Measurements from ENCODE around the gene RABGAP1L.
"Not testable (repeated sequence)": the region's sequence is repeated elsewhere in the genome, so short reads cannot be mapped to it uniquely, and the experiment has no call there.

RABGAP1L gene

DNA sequence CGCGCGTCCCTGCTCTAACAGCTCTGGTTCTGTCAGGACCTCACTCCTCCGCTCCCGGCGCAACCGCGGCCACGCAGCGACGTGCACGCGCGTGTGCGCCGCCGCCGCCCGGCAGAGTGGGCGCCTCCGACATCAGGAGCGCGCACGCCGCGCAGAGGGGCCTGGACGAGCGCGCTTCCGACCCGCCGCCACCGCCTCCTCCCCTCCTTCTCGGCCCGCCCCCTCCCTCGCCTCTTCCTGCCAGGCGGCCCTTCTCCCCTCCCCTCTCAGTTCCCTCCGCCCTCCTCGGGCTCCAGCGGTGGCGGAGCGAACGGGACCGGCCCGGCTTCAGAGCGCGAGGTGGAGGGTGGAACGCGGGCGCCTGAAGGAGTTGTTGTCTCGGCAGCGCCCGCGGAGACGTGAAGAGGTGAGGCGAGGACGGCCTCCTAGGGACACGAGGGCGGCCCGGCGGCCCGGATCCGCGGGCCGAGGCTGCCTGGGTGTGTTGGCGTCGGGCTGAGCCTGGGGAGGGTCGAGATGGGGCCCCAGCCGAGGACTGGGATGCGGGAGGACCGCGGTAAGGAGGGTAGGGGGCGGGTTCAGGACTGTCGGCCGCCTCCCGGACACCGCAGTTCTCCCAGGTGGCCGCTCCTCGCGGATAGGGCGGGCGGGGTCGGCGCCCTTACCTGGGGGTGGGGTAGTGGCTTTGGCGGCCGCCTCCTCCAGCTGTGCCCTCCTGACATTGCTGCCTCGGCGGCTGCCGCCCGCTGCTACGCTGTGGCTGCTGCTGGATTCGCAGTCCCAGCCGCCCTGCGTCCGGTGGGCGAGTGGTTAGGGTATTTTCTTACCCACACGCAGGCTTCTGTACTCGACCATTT lies at the start of gene RABGAP1L:
Gene RABGAP1L (plus strand): TSS at position 269 of the 857 bp plus-strand sequence.
- peak; percentile 94 for DNase-seq

DNA sequence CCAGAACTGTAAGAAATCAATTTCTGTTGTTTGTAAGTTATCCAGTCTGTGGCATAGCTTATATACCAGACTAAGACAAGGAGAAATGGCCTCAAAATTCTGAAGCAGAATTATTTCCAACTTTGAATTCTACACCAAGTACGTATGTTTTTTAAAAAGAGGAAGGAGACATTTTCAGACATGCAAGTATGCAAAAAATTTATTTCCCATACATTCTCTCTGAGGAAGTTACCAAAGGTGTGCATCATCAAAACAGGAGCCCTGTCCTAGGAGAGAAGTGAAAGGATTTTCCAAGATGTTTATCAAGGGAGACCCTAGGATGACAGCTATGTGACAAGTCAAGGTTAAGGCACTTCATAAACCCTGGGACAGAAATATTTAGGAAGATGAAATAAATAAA lies 49.3 kb upstream of the RABGAP1L start:
- DNase-seq: no peak

GRCh38 chr1:174112489-174113162 lies 46.7 kb upstream of the RABGAP1L start:
- DNase-seq: no peak

- DNase-seq: no peak
These were observed 45.2 kb upstream of the RABGAP1L start for GRCh38 chr1:174114106-174114505.

DNA sequence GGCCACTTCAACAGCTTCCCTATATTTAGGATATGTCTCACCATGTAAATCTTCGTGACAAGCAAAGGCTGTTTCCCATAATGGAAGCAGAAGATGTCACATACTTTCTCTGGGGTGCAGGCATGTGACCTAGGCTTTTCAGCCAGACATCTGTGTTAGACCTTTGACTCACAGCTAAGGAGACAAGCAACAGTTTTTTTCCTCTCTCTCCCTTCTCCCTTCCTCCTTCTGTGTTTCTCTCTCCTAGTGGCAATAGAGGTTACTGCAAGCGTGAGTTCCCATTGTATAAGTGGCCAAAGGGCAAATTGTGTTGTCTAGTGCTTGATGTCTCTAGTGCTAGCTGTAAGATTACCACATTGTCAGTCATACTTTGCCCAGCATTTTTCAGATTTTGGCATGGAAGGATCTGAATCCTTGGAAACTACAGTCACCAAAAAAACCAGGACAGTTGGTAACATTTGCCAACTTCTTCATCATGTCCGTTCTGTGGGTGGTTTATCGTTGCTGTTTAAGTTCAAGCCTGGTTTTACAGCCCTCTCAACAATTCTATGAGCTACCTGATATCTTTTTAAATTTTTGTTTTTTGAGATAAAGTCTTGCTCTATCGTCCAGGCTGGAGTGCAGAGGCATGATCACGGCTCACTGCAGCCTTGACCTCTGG lies 44.4 kb upstream of the RABGAP1L start:
- DNase-seq: peak; percentile 53

DNA sequence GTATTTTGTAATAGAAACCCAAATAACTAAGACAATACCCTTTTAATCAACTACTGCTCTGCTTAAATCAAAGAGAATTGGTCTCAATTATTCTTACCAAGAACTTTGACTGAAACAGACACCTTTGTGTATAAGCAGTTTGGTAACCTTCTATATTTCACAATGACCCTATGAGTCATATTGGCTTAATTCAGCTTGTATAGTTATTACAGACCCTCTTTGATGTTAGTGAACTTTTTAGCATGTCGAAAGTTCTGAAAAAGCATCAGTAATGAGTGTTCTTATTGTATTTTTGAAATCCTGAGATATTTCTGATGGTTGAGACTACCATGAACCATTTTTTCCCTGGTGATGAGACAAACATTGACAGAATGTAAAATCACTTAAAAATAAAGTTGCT lies 43.3 kb upstream of the RABGAP1L start:
- no peak for DNase-seq

- no peak for DNase-seq
These were observed 40.6 kb upstream of the RABGAP1L start for GRCh38 chr1:174118751-174119150.

GRCh38 chr1:174122318-174122717 lies 37.0 kb upstream of the RABGAP1L start:
- not testable (repeated sequence) for DNase-seq

- no peak for DNase-seq
These were observed 35.5 kb upstream of the RABGAP1L start for GRCh38 chr1:174123843-174124242.

DNA sequence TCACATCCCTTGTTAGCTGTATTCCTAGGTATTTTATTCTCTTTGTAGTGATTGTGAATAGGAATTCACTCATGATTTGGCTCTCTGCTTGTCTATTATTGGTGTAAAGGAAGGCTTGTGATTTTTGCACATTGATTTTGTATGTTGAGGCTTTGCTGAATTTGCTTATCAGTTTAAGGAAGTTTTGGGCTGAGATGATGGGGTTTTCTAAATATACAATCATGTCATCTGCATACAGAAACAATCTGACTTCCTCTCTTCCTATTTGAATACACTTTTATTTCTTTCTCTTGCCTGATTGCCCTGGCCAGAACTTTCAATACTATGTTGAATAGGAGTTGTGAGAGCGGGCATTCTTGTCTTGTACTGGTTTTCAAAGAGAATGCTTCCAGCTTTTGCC lies 32.1 kb upstream of the RABGAP1L start:
- not testable (repeated sequence) for DNase-seq

DNA sequence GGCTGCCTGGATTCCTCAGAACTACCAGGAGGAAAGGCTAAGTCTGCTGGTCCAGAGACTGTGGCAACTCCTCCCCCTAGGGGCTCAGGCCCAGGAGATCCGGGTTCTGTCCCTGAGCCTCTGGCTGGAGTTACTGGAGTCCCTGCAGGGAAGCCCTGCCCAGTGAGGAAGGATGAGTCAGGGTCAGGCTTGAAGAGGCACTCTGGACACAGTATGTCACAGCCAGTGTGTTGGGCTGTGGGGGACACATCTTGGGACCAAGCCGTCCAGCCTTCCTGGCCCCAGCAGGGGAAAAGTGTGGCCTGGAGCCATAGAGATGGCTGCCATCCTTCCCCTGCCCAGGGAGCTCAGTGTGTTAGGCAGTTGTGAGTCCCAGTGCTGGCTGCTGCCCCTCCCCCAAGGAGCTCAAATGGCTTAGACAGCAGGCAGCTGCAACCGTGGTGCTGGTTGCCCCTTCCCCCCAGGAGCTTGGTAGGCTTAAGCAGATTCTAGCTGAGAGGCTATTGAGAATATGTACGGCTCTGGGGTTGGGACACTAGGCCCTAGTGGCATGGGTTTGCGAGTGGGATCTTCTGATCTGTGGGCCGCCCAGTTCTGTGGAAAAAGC lies 28.2 kb upstream of the RABGAP1L start:
- DNase-seq: no peak

DNA sequence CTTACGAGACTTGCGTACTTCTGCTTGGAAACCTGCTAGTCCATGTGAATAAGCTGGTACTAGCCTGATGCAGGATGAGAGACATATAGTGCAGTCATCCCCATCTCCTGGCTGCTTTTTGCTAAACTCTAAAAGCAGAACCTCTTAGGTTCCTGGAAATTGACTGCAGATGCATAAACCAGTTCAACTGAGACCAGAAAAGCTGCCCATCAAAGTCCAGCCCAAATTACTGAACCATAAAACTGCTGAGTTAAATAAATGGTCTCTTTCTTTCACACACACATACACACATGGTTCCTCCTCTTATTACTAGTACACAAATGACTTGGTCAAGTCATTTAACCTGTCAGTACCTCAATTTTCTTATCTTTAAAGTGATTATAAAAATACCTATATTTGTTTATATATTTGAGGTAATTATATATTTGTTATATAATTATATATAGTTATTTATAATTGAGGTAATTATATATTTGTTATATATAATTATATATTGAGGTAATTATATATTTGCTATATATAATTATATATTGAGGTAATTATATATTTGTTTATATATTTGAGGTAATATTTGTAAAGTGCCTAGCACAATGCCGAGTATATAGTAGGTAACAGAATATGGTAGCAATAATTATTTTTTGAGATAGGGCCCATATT lies 25.2 kb upstream of the RABGAP1L start:
- no peak for DNase-seq

- no peak for DNase-seq
These were observed 24.1 kb upstream of the RABGAP1L start for GRCh38 chr1:174135211-174135610.

DNA sequence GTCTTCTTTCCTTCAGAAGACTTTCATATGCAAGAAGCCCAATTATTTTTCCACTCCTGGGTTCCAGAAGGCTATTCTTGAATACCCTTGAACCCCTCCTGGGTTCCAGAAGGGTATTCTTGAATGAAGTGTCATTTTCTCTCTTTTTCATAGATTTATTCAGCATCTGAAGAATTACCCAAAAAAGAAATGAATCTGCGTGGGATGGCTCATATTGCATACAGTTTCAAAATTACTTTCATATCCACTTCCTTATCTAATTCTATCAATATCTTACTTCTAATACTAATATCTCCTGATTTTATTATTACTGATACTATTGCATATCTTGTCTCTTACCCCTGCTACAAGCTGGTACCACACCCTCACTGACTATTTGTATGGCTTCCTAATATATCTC lies 22.6 kb upstream of the RABGAP1L start:
- no peak for DNase-seq

DNA sequence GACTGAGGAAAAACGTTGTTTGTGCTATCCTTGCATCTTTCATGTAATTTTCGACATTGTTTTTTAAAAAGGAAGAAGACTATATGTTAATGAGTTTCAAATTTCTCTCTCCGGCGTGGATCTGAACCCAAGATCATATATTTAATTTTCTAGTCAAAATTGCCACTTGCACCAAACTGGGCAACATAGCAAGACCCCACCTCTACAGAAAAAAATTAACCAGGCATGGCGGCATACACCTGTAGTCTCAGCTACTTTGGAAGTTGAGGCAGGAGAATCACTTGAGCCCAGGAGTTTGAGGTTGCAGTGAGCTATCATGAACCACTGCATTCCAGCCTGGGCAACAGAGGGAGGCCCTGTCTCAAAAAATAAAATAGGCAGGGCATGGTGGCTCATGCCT lies 16.5 kb upstream of the RABGAP1L start:
- DNase-seq: no peak

DNA sequence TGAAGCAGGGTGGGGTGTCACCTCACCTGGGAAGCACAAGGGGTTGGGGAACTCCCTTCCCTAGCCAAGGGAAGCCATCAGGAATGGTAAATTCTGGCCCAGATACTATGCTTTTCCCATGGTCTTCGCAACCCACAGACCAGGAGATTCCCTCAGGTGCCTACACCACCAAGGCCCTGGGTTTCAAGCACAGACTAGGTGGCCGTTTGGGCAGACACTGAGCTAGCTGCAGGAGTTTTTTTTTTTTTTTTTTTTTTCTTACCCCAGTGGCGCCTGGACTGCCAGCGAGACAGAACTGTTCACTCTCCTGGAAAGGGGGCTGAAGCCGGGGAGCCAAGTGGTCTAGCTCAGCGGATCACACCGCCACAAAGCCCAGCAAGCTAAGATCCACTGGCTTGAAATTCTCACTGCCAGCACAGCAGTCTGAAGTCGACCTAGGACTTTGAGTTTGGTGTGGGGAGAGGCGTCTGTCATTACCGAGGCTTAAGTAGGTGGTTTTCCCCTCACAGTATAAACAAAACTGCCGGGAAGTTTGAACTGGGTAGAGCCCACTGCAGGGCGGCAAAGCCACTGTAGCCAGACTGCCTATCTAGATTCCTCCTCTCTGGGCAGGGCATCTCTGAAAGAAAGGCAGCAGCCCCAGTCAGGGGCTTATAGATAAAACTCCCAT lies 15.5 kb upstream of the RABGAP1L start:
- DNase-seq: not testable (repeated sequence)

DNA sequence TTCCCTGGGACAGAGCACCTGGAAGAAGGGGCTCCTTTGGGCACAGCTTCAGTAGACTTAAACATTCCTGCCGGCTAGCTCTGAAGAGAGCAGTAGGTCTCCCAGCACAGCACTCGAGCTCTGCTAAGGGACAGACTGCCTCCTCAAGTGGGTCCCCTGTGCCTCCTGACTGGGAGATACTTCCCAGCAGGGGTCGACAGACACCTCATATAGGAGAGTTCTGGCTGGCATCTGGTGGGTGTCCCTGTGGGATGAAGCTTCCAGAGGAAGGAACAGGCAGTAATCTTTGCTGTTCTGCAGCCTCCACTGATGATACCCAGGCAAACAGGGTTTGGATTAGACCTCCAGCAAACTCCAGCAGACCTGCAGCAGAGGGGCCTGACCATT lies 14.9 kb upstream of the RABGAP1L start:
- not testable (repeated sequence) for DNase-seq

- DNase-seq: no peak
These were observed 10.1 kb upstream of the RABGAP1L start for GRCh38 chr1:174149216-174149615.

GRCh38 chr1:174150499-174150898 lies 8.8 kb upstream of the RABGAP1L start:
- DNase-seq: no peak

- DNase-seq: no peak
These were observed 6.9 kb upstream of the RABGAP1L start for GRCh38 chr1:174152427-174152826.

GRCh38 chr1:174153085-174153824 lies 6.1 kb upstream of the RABGAP1L start:
- peak; percentile 26 for DNase-seq

- DNase-seq: no peak
These were observed 5.6 kb upstream of the RABGAP1L start for GRCh38 chr1:174153825-174154107.
